BJ (cell line): Measurements from ENCODE around the gene RPSA. TPM values are rescaled to one million over a fixed set of nuclear protein-coding genes. Genes with fewer than 3 reads are reported as not detected.

Source experiments
- CTCF ChIA-PET: fragments of 350-600 bp; formaldehyde crosslinking; extraction: SDS; loops from one replicate; lab custom pipeline; 2021; ENCODE audit warnings: antibody characterized with exemption, inconsistent platforms; lab: Yijun Ruan, JAX
- POLR2A ChIA-PET: fragments of 300-600 bp; sonication (Branson Sonifier 250); formaldehyde crosslinking; extraction: SDS; loops from one replicate; lab custom pipeline; 2021; ENCODE audit warnings: antibody characterized with exemption; lab: Charles Lee
- DNase-seq: peaks from one replicate; pipeline ENCODE4 v3.0.0-alpha.2; 2011; ENCODE audit warnings: low read depth
- H3K27me3 ChIP-seq: 2 replicates; pipeline ENCODE4 v1.6.0; 2011; ENCODE audit warnings: low read length; ENCODE audit not compliant: control insufficient read depth, insufficient read depth
- H3K36me3 ChIP-seq: 2 replicates; pipeline ENCODE4 v1.5.1; 2011; ENCODE audit warnings: low read length; ENCODE audit not compliant: control insufficient read depth, insufficient read depth
- H3K4me3 ChIP-seq: 2 replicates; pipeline ENCODE4 v1.5.1; 2011; ENCODE audit warnings: low read depth, mild to moderate bottlenecking, control low read depth, low read length
- polyA plus RNA-seq: library from polyadenylated mRNA; depleted of rRNA; stranded (reverse); fragments of >200 nt; gene quantifications from 2 replicates; pipeline ENCODE4 v1.2.3, GENCODE V29; 2011
- TF ChIP-seq, protein P1 (sequence below): IDR thresholded peaks from 2 replicates; pipeline ENCODE4 v1.5.1; 2011; ENCODE audit warnings: low read depth, mild to moderate bottlenecking, control low read depth, inconsistent platforms, low read length, moderate library complexity; ENCODE audit not compliant: insufficient read depth

The RPSA gene
- polyA plus RNA-seq, 1 experiment, result 4,053 TPM

DNA sequence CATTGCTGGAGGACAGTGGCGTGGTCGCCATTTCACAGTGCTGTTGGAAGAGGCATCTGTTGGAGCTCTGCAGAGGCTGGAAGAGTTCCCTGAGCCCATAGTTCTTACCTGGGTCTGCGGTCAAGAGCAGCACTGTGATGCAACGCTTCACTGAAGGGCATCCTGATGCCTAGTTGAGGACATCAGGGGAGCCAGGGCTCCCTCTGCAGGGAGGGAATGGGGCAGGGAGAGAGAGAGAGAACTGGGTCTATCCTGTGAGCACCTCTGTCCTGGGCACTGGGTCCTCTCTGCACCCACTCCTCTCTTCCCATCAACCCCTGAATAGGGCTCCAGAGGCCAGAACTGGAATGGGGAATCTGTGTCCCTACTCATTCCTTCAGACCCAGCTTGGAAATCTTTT, 37.0 kb downstream of the RPSA start:
- no peaks in the 10 kb centered on the region for H3K36me3 ChIP-seq
- POLR2A ChIA-PET, result no interaction called here
- no peaks in the 10 kb centered on the region; the same call in 1 of the 2 replicates for H3K27me3 ChIP-seq
- H3K4me3 ChIP-seq, result no peak overlapping the region
- DNase-seq, result no peak
- CTCF ChIA-PET, result interaction anchor here (8.9 kb wide), 1 partner anchor 55 kb away, joined by 75 read pairs; no protein-coding TSS in a partner anchor
- TF ChIP-seq, protein P1, sequence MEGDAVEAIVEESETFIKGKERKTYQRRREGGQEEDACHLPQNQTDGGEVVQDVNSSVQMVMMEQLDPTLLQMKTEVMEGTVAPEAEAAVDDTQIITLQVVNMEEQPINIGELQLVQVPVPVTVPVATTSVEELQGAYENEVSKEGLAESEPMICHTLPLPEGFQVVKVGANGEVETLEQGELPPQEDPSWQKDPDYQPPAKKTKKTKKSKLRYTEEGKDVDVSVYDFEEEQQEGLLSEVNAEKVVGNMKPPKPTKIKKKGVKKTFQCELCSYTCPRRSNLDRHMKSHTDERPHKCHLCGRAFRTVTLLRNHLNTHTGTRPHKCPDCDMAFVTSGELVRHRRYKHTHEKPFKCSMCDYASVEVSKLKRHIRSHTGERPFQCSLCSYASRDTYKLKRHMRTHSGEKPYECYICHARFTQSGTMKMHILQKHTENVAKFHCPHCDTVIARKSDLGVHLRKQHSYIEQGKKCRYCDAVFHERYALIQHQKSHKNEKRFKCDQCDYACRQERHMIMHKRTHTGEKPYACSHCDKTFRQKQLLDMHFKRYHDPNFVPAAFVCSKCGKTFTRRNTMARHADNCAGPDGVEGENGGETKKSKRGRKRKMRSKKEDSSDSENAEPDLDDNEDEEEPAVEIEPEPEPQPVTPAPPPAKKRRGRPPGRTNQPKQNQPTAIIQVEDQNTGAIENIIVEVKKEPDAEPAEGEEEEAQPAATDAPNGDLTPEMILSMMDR, result no peak; the same call in 1 of the 2 replicates

- DNase-seq, result no peak
- H3K4me3 ChIP-seq, result no peak overlapping the region
- no peaks in the 10 kb centered on the region; the same call in 1 of the 2 replicates for H3K27me3 ChIP-seq
- TF ChIP-seq, protein P1, result no peak
- POLR2A ChIA-PET, result no interaction called here
- CTCF ChIA-PET, result interaction anchor here (0.6 to 8.9 kb wide), 10 partner anchors 9 to 53 kb away, joined by 3 to 75 read pairs (median 8); no protein-coding TSS in a partner anchor
- H3K36me3 ChIP-seq, result no peaks in the 10 kb centered on the region
Observed at GRCh38 chr3:39445927-39446326, 39.4 kb downstream of the RPSA start.

DNA sequence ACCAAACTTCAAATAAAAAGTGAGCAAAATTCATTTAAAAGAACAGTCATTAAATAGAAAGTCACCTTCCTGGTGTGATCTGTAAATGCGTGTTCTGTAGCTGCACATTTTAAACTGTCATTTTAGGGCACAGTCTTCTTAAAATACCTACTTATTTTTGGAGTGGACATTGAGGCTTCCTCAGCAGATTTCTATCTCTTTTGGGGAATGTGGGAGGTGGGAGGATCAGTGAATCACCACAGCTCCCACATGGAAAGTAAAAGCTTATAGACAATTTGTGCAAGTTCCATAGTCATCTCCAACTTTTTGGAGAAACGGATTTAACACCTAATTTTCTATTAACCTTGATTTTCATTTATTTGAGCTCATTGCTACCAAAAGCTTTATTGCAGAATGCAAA, 39.9 kb downstream of the RPSA start:
- H3K4me3 ChIP-seq, result no peak overlapping the region
- H3K27me3 ChIP-seq, result no peaks in the 10 kb centered on the region; the same call in 1 of the 2 replicates
- H3K36me3 ChIP-seq, result no peaks in the 10 kb centered on the region
- ChIA-PET POLR2A (no interaction called here), CTCF (interaction anchor here (0.9 to 8.9 kb wide), 11 partner anchors 9 to 52 kb away, joined by 3 to 75 read pairs (median 8); no protein-coding TSS in a partner anchor)
- TF ChIP-seq, protein P1, result no peak
- no peak for DNase-seq

GRCh38 chr3:39447637-39448483, 41.3 kb downstream of the RPSA start:
- ChIA-PET POLR2A (no interaction called here), CTCF (interaction anchor here (0.8 to 8.9 kb wide), 22 partner anchors 9 to 76 kb away, joined by 3 to 75 read pairs (median 4); partner anchors contain the start of gene MOBP)
- DNase-seq, result peak; percentile 37
- Histone ChIP-seq H3K36me3 (no peaks in the 10 kb centered on the region), H3K27me3 (peaks cover 2% of the 10 kb centered on the region; the same call in 1 of the 2 replicates), H3K4me3 (no peak overlapping the region)
- TF ChIP-seq, protein P1, result peak; percentile 90
